Measurements from ENCODE around the gene ZCWPW1. TPM values are rescaled to one million over a fixed set of nuclear protein-coding genes. Genes with fewer than 3 reads are reported as not detected.
A peak's percentile ranks its signal among the peaks of the same experiment; 100 is the strongest.
"Not testable (repeated sequence)": the region's sequence is repeated elsewhere in the genome, so short reads cannot be mapped to it uniquely, and the experiment has no call there.

ZCWPW1 gene
- total RNA-seq, 2 experiments from 2014 or later, result 3.9 to 4.0 TPM

DNA sequence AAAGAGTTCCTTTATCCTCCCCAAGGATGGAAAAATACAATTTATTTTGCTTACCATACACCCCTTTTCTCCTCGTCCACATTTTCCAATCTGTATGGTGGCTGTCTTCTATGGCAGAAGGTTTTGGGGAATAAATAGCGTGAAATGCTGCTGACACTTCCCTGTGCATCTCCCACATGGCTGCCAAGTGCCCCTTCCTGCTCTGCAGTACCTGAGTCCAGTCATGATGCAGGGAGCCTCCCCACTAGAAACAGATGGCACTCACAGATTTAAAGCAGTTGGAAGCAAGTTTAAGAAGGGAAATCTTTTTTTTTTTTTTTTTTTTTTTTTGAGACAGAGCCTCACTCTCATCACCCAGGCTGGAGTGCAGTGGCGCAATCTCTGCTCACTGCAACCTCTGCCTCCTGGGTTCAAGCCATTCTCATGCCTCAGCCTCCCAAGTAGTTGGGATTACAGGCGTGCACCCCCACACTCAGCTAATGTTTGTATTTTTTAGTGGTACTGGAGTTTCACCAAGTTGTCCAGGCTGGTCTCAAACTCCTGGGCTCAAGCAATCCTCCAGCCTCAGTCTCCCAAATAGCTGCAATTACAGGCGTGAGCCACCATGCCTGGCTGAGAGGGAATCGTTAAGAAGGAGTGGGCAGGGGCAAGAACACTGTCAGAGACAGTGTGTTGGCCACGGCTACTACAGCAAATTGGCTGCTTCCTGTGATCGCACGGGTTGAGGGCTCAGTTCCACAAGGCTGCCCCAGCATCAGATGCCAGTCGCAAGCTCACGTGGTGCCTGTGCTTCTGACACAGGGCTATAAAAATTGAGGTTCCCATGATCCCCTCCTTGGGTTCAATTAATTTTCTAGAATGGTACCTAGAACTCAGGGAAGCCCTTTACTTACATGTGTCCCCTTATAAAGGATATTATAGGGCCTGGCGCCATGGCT lies 60.6 kb downstream of the ZCWPW1 start:
- Mint-ChIP-seq H3K4me1 (ENCODE audit: low read depth) (peaks cover 41% of the 10 kb centered on the region), H3K36me3 (peaks cover 28% of the 10 kb centered on the region), H3K4me3 (no peak overlapping the region), H3K27ac (no peak overlapping the region), H3K27me3 (no peaks in the 10 kb centered on the region), H3K9me3 (no peaks in the 10 kb centered on the region)
- CTCF ChIA-PET, result no interaction called here
- intact Hi-C loops (cut with micrococcal nuclease), result loop anchor here (5.0 kb wide), 1 partner anchor 96 kb away; no protein-coding TSS in a partner anchor
- no peak for DNase-seq
- POLR2A ChIA-PET, result no interaction called here

DNA sequence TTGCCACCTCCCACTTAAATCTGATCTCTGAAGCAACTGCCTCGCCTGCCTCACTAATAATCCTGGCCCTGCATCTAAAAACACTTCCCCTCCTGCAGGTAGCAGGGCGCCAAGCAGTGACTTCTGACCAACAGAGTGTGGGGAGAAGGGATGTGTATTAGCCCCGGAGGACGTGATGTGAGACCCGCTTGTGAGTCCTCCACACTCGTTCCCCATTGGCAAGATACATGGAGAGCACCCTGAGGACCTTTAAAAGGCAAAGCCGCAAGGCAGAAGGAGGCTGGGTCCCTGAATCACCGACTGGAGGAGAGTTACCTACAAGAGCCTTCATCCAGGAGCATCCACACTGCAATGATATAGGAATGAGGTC lies 61.3 kb downstream of the ZCWPW1 start:
- Mint-ChIP-seq H3K36me3 (peaks cover 34% of the 10 kb centered on the region), H3K9me3 (no peaks in the 10 kb centered on the region), H3K27me3 (no peaks in the 10 kb centered on the region), H3K27ac (no peak overlapping the region), H3K4me1 (ENCODE audit: low read depth) (peaks cover 38% of the 10 kb centered on the region), H3K4me3 (no peak overlapping the region)
- ChIA-PET POLR2A (no interaction called here), CTCF (no interaction called here)
- no peak for DNase-seq
- intact Hi-C loops (cut with micrococcal nuclease), result loop anchor here (5.0 kb wide), 1 partner anchor 95 kb away; no protein-coding TSS in a partner anchor

DNA sequence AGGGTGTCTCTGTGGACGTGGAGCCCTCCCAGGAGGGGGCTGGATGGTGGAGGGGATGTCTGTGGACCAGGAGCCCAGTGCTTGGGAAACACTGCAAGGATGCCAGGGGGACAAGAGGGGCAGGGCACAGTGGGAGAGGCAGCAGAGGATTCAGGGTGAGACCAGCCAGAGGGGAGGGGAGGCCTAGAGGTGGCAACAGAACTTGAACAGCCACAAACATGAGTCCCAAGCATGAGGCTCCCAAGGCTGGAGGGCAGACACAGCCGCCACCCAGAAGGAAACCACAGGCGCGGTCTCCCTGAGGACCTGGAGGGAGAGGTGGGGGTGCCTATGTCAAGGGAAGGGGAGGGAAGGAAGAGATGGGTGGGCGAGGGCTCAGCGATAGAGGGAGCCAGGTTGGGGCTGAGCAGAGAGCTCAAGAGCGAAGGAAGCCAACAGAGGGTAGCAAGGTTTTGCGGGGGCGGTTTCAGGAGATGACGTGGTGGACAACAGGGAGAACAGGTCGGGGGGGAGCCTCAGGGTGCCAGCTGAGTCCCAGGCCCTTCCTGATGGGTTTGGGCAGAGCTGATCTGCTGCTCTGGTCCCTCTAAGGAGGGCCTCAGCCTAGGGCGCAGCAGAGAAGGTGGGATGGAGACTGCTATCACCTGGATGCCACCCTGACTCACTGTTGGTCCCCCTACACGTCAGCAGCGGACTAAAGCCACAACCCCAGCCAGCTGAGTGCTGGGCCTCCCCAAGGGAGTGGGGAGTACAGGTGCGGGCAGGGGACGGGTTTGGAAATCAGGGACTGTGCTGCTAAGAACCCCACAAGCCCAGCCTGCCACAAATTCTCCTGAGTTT lies 61.9 kb downstream of the ZCWPW1 start:
- Mint-ChIP-seq H3K27me3 (no peaks in the 10 kb centered on the region), H3K9me3 (no peaks in the 10 kb centered on the region), H3K4me1 (ENCODE audit: low read depth) (peaks cover 35% of the 10 kb centered on the region), H3K4me3 (no peak overlapping the region), H3K27ac (peak overlapping the region; percentile 45), H3K36me3 (peaks cover 39% of the 10 kb centered on the region)
- ChIA-PET CTCF (no interaction called here), POLR2A (interaction anchor here (2.3 kb wide), 1 partner anchor 30 kb away, joined by 12 read pairs; no protein-coding TSS in a partner anchor)
- DNase-seq, result peak; percentile 60
- intact Hi-C loops (cut with micrococcal nuclease), result loop anchor here (5.0 kb wide), 1 partner anchor 94 kb away; no protein-coding TSS in a partner anchor

DNA sequence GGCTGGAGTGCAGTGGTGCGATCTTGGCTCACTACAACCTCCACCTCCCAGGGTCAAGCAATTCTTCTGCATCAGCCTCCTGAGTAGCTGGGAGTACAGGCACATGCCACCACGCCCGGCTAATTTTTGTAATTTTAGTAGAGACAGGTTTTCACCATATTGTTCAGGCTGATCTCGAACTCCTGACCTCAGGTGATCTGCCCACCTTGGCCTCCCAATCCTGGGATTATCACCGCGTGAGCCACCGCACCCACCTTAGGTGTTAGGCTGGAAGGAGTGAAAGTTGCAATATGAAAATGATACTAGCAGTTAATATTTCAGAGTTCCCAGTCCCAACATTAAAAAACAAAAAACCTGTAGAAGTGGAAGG lies 62.5 kb downstream of the ZCWPW1 start:
- Mint-ChIP-seq H3K36me3 (peaks cover 43% of the 10 kb centered on the region), H3K27ac (peak overlapping the region; percentile 45), H3K4me1 (ENCODE audit: low read depth) (peaks cover 34% of the 10 kb centered on the region)
- intact Hi-C loops (cut with micrococcal nuclease), result loop anchor here (1.0 to 5.0 kb wide), 3 partner anchors 30 to 94 kb away; no protein-coding TSS in a partner anchor
- not testable (repeated sequence) for H3K9me3 Mint-ChIP-seq, H3K4me3 Mint-ChIP-seq, H3K27me3 Mint-ChIP-seq
- DNase-seq, result peak; percentile 34
- CTCF ChIA-PET, result interaction anchor here (0.9 to 2.1 kb wide), 4 partner anchors 18 to 41 kb away, joined by 4 to 12 read pairs (median 6); no protein-coding TSS in a partner anchor
- POLR2A ChIA-PET, result interaction anchor here (0.8 to 2.3 kb wide), 5 partner anchors 18 to 265 kb away, joined by 3 to 12 read pairs (median 3); partner anchors contain the start of genes AP4M1, MCM7 and ZCWPW1

DNA sequence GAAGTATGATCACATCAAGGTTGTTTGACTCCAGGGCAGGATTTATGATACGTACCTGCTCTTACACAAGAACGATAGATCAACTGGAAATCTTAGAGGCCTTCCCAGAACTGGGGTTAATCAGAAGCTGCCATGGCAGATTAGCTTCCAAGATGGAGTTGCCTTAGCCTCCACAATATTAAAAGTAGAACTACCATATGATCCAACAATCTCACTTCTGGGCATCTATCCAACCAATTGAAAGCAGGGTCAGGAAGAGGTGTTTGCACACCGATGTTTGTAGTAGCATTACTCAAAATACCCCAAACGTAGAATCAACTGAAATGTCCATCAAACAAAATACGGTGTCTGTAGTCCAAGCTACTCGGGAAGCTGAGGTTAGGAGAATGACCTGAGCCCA lies 64.0 kb downstream of the ZCWPW1 start:
- H3K9me3 Mint-ChIP-seq, result no peaks in the 10 kb centered on the region
- no peak overlapping the region for H3K27ac Mint-ChIP-seq
- ChIA-PET POLR2A (interaction anchor here (1.2 kb wide), 1 partner anchor 58 kb away, joined by 3 read pairs; no protein-coding TSS in a partner anchor), CTCF (interaction anchor here (1.9 to 2.1 kb wide), 2 partner anchors 17 to 43 kb away, joined by 5 to 12 read pairs; no protein-coding TSS in a partner anchor)
- intact Hi-C loops (cut with micrococcal nuclease), result loop anchor here (2.0 kb wide), 1 partner anchor 42 kb away; no protein-coding TSS in a partner anchor
- peaks cover 52% of the 10 kb centered on the region for H3K36me3 Mint-ChIP-seq
- H3K4me3 Mint-ChIP-seq, result no peak overlapping the region
- no peaks in the 10 kb centered on the region for H3K27me3 Mint-ChIP-seq
- H3K4me1 Mint-ChIP-seq (ENCODE audit: low read depth), result peaks cover 34% of the 10 kb centered on the region
- no peak for DNase-seq

DNA sequence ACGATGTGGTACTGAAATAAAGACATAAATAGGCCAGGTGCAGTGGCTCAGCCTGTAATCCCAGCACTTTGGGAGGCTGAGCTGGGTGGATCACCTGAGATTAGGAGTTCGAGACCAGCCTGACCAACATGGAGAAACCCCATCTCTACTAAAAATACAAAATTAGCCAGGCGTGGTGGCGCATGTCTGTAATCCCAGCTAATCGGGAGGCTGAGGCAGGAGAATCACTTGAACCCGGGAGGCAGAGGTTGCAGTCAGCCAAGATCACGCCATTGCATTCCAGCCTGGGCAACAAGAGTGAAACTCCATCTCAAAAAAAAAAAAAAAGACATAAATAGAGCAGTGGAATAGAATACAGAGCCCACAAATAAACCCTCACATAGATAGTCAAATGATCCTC lies 64.7 kb downstream of the ZCWPW1 start:
- ChIA-PET CTCF (interaction anchor here (2.1 kb wide), 1 partner anchor 44 kb away, joined by 12 read pairs; no protein-coding TSS in a partner anchor), POLR2A (interaction anchor here (1.2 kb wide), 1 partner anchor 58 kb away, joined by 3 read pairs; no protein-coding TSS in a partner anchor)
- intact Hi-C loops (cut with micrococcal nuclease), result loop anchor here (2.0 kb wide), 1 partner anchor 43 kb away; no protein-coding TSS in a partner anchor
- Mint-ChIP-seq H3K4me1 (ENCODE audit: low read depth) (peaks cover 34% of the 10 kb centered on the region), H3K36me3 (peaks cover 57% of the 10 kb centered on the region)
- H3K27me3 Mint-ChIP-seq, H3K4me3 Mint-ChIP-seq, H3K27ac Mint-ChIP-seq, DNase-seq, H3K9me3 Mint-ChIP-seq: not testable (repeated sequence)

DNA sequence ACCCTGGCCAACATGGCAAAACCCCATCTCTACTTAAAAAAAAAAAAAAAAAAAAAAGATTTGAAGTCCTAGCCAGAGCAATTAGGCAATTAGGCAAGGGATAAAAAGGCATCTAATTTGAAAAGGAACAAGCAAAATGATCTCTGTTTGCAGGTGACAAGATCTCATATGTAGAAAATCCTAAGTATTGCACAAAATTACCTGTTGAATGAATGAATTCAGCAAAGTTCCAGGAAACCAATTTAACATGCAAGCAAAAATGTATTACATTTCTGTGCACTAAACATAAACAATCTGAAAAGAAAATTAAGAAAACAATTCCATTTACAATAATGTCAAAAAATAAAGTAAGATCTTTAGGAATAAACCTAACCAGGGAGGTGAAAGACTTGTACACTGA lies 65.4 kb downstream of the ZCWPW1 start:
- Mint-ChIP-seq H3K27ac (no peak overlapping the region), H3K9me3 (no peaks in the 10 kb centered on the region), H3K4me1 (ENCODE audit: low read depth) (peaks cover 34% of the 10 kb centered on the region), H3K4me3 (no peak overlapping the region), H3K36me3 (peaks cover 61% of the 10 kb centered on the region), H3K27me3 (no peaks in the 10 kb centered on the region)
- POLR2A ChIA-PET, result no interaction called here
- CTCF ChIA-PET, result no interaction called here
- intact Hi-C loops (cut with micrococcal nuclease), result no loop called here
- DNase-seq, result no peak

DNA sequence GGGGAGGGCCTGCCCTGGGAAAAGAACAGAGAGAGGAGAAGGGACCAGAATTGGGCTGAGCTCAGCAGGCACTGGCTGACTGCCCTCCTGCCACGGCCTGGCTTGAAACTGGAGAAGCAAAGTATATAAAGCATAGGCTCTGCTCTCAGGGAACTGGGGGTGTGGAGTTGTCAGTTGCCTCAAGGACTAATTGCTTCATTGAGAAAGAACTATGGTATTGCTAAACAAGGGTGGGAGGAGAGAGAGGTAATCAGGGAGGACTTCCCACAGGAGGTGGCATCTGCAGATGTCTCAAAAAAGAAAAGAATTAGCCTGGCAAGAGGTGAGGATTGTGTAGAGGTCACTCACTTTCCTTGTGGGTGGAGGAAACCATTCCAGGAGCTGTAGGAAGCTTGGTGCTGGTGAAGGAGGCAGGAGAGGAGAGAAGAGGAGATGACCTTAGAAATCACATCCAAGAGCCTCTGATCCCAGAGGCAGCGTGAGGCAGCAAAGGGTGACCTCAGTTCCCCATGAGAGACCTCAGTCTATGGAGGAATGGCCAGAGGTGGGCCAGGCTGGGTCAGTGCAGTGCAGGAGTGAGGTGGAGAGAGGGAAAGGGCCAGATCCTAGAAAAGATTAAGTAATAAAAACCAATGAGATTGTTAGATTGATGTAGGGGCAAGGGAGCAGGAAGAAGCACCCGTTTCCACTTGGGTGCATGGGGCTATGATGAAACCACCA lies 68.2 kb downstream of the ZCWPW1 start:
- peaks cover 58% of the 10 kb centered on the region for H3K36me3 Mint-ChIP-seq
- H3K9me3 Mint-ChIP-seq, result no peaks in the 10 kb centered on the region
- H3K27me3 Mint-ChIP-seq, result no peaks in the 10 kb centered on the region
- peaks cover 15% of the 10 kb centered on the region for H3K4me1 Mint-ChIP-seq (ENCODE audit: low read depth)
- ChIA-PET CTCF (no interaction called here), POLR2A (no interaction called here)
- no peak for DNase-seq
- intact Hi-C loops (cut with micrococcal nuclease), result no loop called here
- H3K27ac Mint-ChIP-seq, result no peak overlapping the region
- H3K4me3 Mint-ChIP-seq, result no peak overlapping the region

DNA sequence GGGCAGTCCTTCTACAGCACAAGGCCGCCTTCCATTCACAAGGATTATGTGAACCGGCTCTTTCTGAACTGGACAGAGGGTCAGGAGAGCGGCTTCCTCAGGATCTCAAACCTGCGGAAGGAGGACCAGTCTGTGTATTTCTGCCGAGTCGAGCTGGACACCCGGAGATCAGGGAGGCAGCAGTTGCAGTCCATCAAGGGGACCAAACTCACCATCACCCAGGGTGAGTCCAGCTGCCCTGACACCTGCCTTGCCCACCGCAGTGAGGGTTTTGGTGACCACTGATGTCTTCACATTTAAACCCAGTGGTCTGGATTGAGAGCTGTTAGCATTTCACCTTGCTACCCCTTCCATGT lies 69.7 kb downstream of the ZCWPW1 start:
- Mint-ChIP-seq H3K27ac (no peak overlapping the region), H3K4me1 (ENCODE audit: low read depth) (peaks cover 5% of the 10 kb centered on the region), H3K4me3 (no peak overlapping the region), H3K36me3 (peaks cover 58% of the 10 kb centered on the region), H3K9me3 (no peaks in the 10 kb centered on the region), H3K27me3 (no peaks in the 10 kb centered on the region)
- intact Hi-C loops (cut with micrococcal nuclease), result no loop called here
- DNase-seq, result no peak
- POLR2A ChIA-PET, result interaction anchor here (0.7 kb wide), 1 partner anchor 14 kb away, joined by 4 read pairs; no protein-coding TSS in a partner anchor
- CTCF ChIA-PET, result interaction anchor here (1.2 kb wide), 1 partner anchor 49 kb away, joined by 6 read pairs; no protein-coding TSS in a partner anchor

DNA sequence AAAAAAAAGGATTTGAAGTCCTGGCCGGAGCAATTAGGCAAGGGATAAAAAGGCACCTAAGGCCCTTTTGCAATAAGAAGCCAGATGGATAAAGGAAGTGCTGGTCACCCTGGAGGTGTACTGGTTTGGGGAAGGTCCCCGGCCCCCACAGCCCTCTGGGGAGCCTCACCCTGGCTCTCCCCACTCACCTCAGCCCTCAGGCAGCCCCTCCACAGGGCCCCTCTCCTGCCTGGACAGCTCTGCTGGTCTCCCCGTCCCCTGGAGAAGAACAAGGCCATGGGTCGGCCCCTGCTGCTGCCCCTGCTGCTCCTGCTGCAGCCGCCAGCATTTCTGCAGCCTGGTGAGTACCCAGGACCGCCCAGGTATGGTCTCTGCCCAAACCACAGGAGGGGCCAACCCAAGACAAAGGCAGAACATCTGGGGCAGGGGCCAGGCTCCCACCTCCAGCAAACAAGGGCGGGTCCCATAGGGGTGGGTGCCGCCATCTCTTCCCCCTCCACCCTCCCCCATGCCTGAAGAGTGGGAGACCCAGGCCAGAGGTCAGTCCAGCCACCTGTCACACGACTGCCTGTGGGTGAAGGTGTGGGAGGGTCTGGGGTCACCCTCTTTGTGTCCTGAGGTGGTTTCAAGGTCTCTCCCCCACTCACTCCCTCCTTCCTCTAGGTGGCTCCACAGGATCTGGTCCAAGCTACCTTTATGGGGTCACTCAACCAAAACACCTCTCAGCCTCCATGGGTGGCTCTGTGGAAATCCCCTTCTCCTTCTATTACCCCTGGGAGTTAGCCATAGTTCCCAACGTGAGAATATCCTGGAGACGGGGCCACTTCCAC lies 70.3 kb downstream of the ZCWPW1 start, which contains the start of gene PILRB:
PILRB (plus strand) TSS at position 91 of the 830 bp plus-strand sequence; CDS start at position 277, 186 bp downstream.
- intact Hi-C loops (cut with micrococcal nuclease), result no loop called here
- Mint-ChIP-seq H3K27ac (no peak within 1 kb of the TSS), H3K36me3 (peaks cover 60% of the 10 kb centered on the region)

More for the DNA sequence above, 70.3 kb downstream of the ZCWPW1 start, which contains the start of gene PILRB:
- POLR2A ChIA-PET, result interaction anchor here (0.7 kb wide), 1 partner anchor 13 kb away, joined by 4 read pairs; no protein-coding TSS in a partner anchor
- CTCF ChIA-PET, result interaction anchor here (1.2 kb wide), 1 partner anchor 50 kb away, joined by 6 read pairs; no protein-coding TSS in a partner anchor
- DNase-seq, result no peak
- no peaks in the 10 kb centered on the region for H3K9me3 Mint-ChIP-seq
- no peak within 1 kb of the TSS for H3K4me3 Mint-ChIP-seq
- peaks cover 9% of the 10 kb centered on the region for H3K4me1 Mint-ChIP-seq (ENCODE audit: low read depth)
- H3K27me3 Mint-ChIP-seq, result no peaks in the 10 kb centered on the region
